Ishikawa (cell line): Measurements from ENCODE around the gene NAPG.

Source experiments
- CEBPB ChIP-seq: IDR thresholded peaks from 2 replicates; pipeline ENCODE4 v1.6.1; 2012
- CREB1 ChIP-seq: IDR thresholded peaks from 2 replicates; pipeline ENCODE4 v1.6.1; 2012; ENCODE audit warnings: low read depth
- EGR1 ChIP-seq: IDR thresholded peaks from 2 replicates; pipeline ENCODE4 v1.6.1; 2012
- EP300 ChIP-seq: IDR thresholded peaks from 2 replicates; pipeline ENCODE4 v1.6.1; 2012; ENCODE audit warnings: borderline replicate concordance
- FOXM1 ChIP-seq: IDR thresholded peaks from 2 replicates; pipeline ENCODE4 v1.6.1; 2012; ENCODE audit warnings: low read depth, borderline replicate concordance
- NFIC ChIP-seq: IDR thresholded peaks from 2 replicates; pipeline ENCODE4 v1.6.1; 2012
- RAD21 ChIP-seq: IDR thresholded peaks from 2 replicates; pipeline ENCODE4 v1.6.1; 2012; ENCODE audit warnings: low read depth
- REST ChIP-seq: IDR thresholded peaks from 2 replicates; pipeline ENCODE4 v1.6.1; 2012; ENCODE audit warnings: low read depth, mild to moderate bottlenecking
- TAF1 ChIP-seq: IDR thresholded peaks from 2 replicates; pipeline ENCODE4 v1.6.1; 2012; ENCODE audit warnings: low read depth, mild to moderate bottlenecking
- TCF12 ChIP-seq: IDR thresholded peaks from 2 replicates; pipeline ENCODE4 v1.6.1; 2012; ENCODE audit warnings: low read depth
- TEAD4 ChIP-seq: IDR thresholded peaks from 2 replicates; pipeline ENCODE4 v1.6.1; 2012
- USF1 ChIP-seq: IDR thresholded peaks from 2 replicates; pipeline ENCODE4 v1.6.1; 2012
- YY1 ChIP-seq: IDR thresholded peaks from 2 replicates; pipeline ENCODE4 v1.6.1; 2012; ENCODE audit warnings: low read depth
- ZBTB7A ChIP-seq: IDR thresholded peaks from 2 replicates; pipeline ENCODE4 v1.6.1; 2012; ENCODE audit warnings: low read depth
- TF ChIP-seq, protein P1 (sequence below): IDR thresholded peaks from 2 replicates; pipeline ENCODE4 v1.6.1; 2012

Gene NAPG

GRCh38 chr18:10585260-10585659, 59.4 kb downstream of the NAPG start:
- TF ChIP-seq TEAD4 (no peak), RAD21 (no peak), TAF1 (no peak), NFIC (no peak), CEBPB (no peak), ZBTB7A (no peak), USF1 (no peak), EP300 (no peak), CREB1 (no peak), EGR1 (no peak), TCF12 (no peak), FOXM1 (no peak)

DNA sequence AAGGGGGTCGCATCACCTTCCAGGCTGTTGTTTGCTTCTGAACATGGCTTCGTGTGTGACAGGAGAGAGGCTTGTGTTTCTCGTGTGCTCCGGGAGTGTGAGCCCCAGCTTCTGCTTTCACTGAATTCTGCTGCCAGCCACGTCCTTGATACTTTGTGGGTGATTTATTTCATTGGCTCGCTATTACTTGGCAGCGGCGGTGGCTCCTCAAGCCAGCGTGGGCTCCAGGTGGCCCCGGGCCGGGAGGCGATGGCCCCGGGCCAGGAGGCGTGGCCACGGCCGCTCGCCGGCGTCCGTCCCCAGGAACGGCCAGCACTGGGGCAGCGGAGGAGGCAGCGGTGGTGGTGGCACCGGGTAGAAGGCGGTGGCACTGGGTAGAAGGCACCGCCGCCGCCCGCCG, 63.1 kb downstream of the NAPG start:
- TF ChIP-seq TCF12 (no peak), NFIC (peak; percentile 73)

DNA sequence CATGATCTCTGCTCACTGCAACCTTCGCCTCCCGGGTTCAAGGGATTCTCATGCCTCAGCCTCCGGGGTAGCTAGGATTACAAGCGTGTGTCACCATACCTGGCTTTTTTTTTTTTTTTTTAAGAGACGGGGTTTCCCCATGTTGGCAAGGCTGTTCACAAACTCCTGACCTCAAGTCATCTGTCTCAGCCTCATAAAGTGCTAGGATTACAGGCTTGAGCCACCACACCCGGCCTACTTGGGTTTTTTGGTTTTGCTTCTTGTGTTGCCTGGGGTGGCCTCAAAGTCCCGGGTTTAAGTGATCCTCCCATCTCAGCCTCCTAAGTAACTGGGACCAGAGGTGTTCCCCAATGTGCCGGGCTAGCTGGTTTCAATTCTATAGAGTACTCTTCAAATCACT, 64.6 kb downstream of the NAPG start:
- TF ChIP-seq CEBPB (no peak), USF1 (no peak), TCF12 (no peak), EGR1 (no peak)

DNA sequence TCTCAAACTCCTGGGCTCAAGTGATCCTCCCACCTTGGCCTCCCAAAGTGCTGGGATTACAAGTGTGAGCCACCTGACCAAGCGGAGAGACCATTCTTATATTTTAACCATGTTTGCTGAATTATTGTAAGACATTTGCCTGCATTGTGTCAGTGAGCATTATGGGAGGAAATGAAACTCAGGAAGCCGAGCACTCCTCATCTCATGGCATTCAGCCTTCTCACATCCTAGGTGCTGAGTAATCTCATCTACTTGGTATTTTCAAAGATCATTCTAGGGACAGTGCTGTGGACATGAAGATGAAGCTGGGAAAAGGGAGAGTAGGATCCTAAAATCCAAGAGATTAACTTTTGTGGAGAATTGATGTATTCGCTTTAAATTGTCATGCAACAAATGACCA, 66.1 kb downstream of the NAPG start:
- TF ChIP-seq TAF1 (no peak), ZBTB7A (no peak), YY1 (no peak), EGR1 (no peak), TEAD4 (no peak), EP300 (no peak), USF1 (no peak), REST (no peak), NFIC (no peak), CREB1 (no peak), RAD21 (no peak), FOXM1 (no peak)
- TF ChIP-seq, protein P1, sequence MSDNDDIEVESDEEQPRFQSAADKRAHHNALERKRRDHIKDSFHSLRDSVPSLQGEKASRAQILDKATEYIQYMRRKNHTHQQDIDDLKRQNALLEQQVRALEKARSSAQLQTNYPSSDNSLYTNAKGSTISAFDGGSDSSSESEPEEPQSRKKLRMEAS = no peak
